Heart left ventricle (tissue), 13 donors: ENCODE measurements around the gene HS3ST5.

ENCODE experiments used
- CTCF ChIP-seq, 12 donors: fragments of 200-600 bp; sonication (generic) in 4 of 12; IDR thresholded peaks; one replicate each; pipeline versions ENCODE4 v1.5.0 to v1.8.0; 2018 to 2022; ENCODE audit warnings: antibody characterized with exemption in 12 of 12, mild to moderate bottlenecking in 5 of 12
- POLR2A ChIP-seq, 2 donors: fragments of 450-650 bp; IDR thresholded peaks; one replicate each; pipeline ENCODE4 v1.6.1; 2017; ENCODE audit warnings: antibody characterized with exemption in 2 of 2, mild to moderate bottlenecking in 2 of 2, moderate library complexity in 2 of 2
- donor health status: ischemic (EF 13 %, LVEDD 7.1; RV severe dilation, severe dysfunction).
- donor health status: DM: no; HTN: yes; CAD: no.
- donor health status: DM: no; HTN: no; CAD: no.
- donor health status: ischemic (EF 25% LVEDD 6.9; RV normal size, moderate dysfunction).
- donor health status: ischemic (EF 25% LVEDD 5.7; RV mildly dilated, moderate dysfunction).
- donor health status: ischemic (EF 35%, LVEDD 5.7; RV mildly dilated, moderate dysfunction).
- donor health status: nonischemic (EF 11% LVEDD 7.7; RV severe dilation, severe dysfunction).
- donor health status: DM: yes; HTN: yes; CAD: no.
- donor health status: PGD.
- donor health status: ischemic (EF 29% LVEDD 5.4; RV normal size, mild dysfunction).
- donor health status: nonischemic (EF 23%, LVEDD 6.1; RV moderate dilation, normal function).

GRCh38 chr6:114083251-114083650 is 259.6 kb downstream of the HS3ST5 start:
- TF ChIP-seq CTCF (IDR thresholded peaks at IDR 0.05): no peak
- no peak for TF ChIP-seq POLR2A (IDR thresholded peaks at IDR 0.05)
